Measurements from ENCODE around the gene PHACTR1. TPM values are rescaled to one million over a fixed set of nuclear protein-coding genes. Genes with fewer than 3 reads are reported as not detected.
"Not testable (repeated sequence)": the region's sequence is repeated elsewhere in the genome, so short reads cannot be mapped to it uniquely, and the experiment has no call there.

PHACTR1 gene
- total and polyA plus RNA-seq, 9 of the 15 experiments (the other 6 are each of a cell fraction or from before 2014, with no cell fraction given), result 11.5 to 32.6 (median 22.0) TPM

GRCh38 chr6:13326031-13326586, 609.5 kb downstream of the PHACTR1 start:
- H3K9me3 ChIP-seq (replicated peaks; ENCODE audit: control insufficient read depth, insufficient read depth, low read depth, low read length); CTCF ChIA-PET (ENCODE audit: low intra/inter-chr PET ratio); H3K9me1 ChIP-seq (ENCODE audit: control insufficient read depth, insufficient read depth, low read length); H4K20me1 ChIP-seq (replicated peaks; ENCODE audit: control insufficient read depth, insufficient read depth, low read length); H3K27ac ChIP-seq (ENCODE audit: extremely low read depth, low read depth, low read length); DNase-seq (ENCODE audit: extremely low read depth in 1 of 4, low spot score in 3 of 4); H3K4me2 ChIP-seq (ENCODE audit: insufficient read depth, low read length); in situ Hi-C loops (cut with MboI); ATAC-seq; H3K4me3 ChIP-seq; BruUV-seq (replicated peaks); H2AFZ ChIP-seq (ENCODE audit: low read depth, low read length); intact Hi-C loops (cut with micrococcal nuclease); FAIRE-seq; H3K27me3 ChIP-seq (ENCODE audit: control insufficient read depth in 2 of 2, insufficient read depth in 2 of 2, low read length in 2 of 2): not testable (repeated sequence)
- H3K4me1 ChIP-seq (replicated peaks in 1 of 2; ENCODE audit: control insufficient read depth in 2 of 2, insufficient read depth in 2 of 2, low read length in 2 of 2), result peaks cover 9 to 16% of the 10 kb centered on the region in 2 experiments
- peaks cover 39% of the 10 kb centered on the region for H3K36me3 ChIP-seq (ENCODE audit: control insufficient read depth, insufficient read depth, low read length)
- 0 out of 4 replicates have a peak overlapping the region, but pooled peaks of 1 of the 2 experiments have one; percentile 89 for H3K9ac ChIP-seq (ENCODE audit: insufficient read depth in 1 of 2, low read depth in 2 of 2, low read length in 2 of 2)
- H3K79me2 ChIP-seq (ENCODE audit: control insufficient read depth, insufficient read depth, low read length), result peaks cover 30% of the 10 kb centered on the region
- WGBS (ENCODE audit: insufficient coverage, low coverage, missing lambda C conversion rate), result 58% methylated on average over 3 of the region's 3 CpGs
- TF ChIP-seq DMBX1 (CRISPR knock-in tag; IDR thresholded peaks at IDR 0.05; ENCODE audit: borderline replicate concordance) (0 out of 2 replicates have a peak, but pooled peaks have one; percentile 51), SMARCA4 (IDR thresholded peaks at IDR 0.05) (0 out of 2 replicates have a peak, but pooled peaks have one; percentile 11), DPF2 (IDR thresholded peaks at IDR 0.05) (0 out of 2 replicates have a peak, but pooled peaks have one; percentile 11), LARP7 (IDR thresholded peaks at IDR 0.05) (0 out of 2 replicates have a peak, but pooled peaks have one; percentile 66), HDAC1 (IDR thresholded peaks at IDR 0.05) (0 out of 4 replicates have a peak, but pooled peaks of 1 of the 2 experiments have one; percentile 27)
- POLR2A ChIA-PET, result interaction anchor here (0.8 kb wide), 1 partner anchor 52 kb away, joined by 3 read pairs; no protein-coding TSS in a partner anchor

- ATAC-seq, result peak; percentile 62
- H4K20me1 ChIP-seq (replicated peaks; ENCODE audit: control insufficient read depth, insufficient read depth, low read length), result no peaks in the 10 kb centered on the region
- no peaks in the 10 kb centered on the region for H3K9me3 ChIP-seq (replicated peaks; ENCODE audit: control insufficient read depth, insufficient read depth, low read depth, low read length)
- H3K36me3 ChIP-seq (ENCODE audit: control insufficient read depth, insufficient read depth, low read length), result peaks cover 25% of the 10 kb centered on the region
- peak in 3 of 4 experiments; percentile 30 to 56 (median 31) for DNase-seq (ENCODE audit: extremely low read depth in 1 of 4, low spot score in 3 of 4)
- FAIRE-seq, result no peak
- peaks cover 30% of the 10 kb centered on the region for H3K79me2 ChIP-seq (ENCODE audit: control insufficient read depth, insufficient read depth, low read length)
- H3K4me3 ChIP-seq, result peak overlapping the region; percentile 87
- H2AFZ ChIP-seq (ENCODE audit: low read depth, low read length), result peak overlapping the region; percentile 96
- H3K27me3 ChIP-seq (ENCODE audit: control insufficient read depth in 2 of 2, insufficient read depth in 2 of 2, low read length in 2 of 2), result no peaks in the 10 kb centered on the region; a peak in 1 of 5 replicates
- H3K9me1 ChIP-seq (ENCODE audit: control insufficient read depth, insufficient read depth, low read length), result no peaks in the 10 kb centered on the region
- peak overlapping the region; percentile 89 for H3K27ac ChIP-seq (ENCODE audit: extremely low read depth, low read depth, low read length)
- ChIA-PET POLR2A (interaction anchor here (0.8 to 1.5 kb wide), 3 partner anchors 11 to 132 kb away, joined by 3 read pairs; no protein-coding TSS in a partner anchor), CTCF (ENCODE audit: low intra/inter-chr PET ratio) (interaction anchor here (0.6 to 2.0 kb wide), 2 partner anchors 132 to 218 kb away, joined by 3 to 12 read pairs; no protein-coding TSS in a partner anchor)
- intact Hi-C loops (cut with micrococcal nuclease) (loop anchor here (1.0 kb wide), 2 partner anchors 53 to 98 kb away; no protein-coding TSS in a partner anchor), in situ Hi-C loops (cut with MboI) (no loop called here)
- H3K4me2 ChIP-seq (ENCODE audit: insufficient read depth, low read length), result peak overlapping the region; percentile 95
- H3K4me1 ChIP-seq (replicated peaks in 1 of 2; ENCODE audit: control insufficient read depth in 2 of 2, insufficient read depth in 2 of 2, low read length in 2 of 2), result peaks cover 11 to 22% of the 10 kb centered on the region in 2 experiments
- H3K9ac ChIP-seq (ENCODE audit: insufficient read depth in 1 of 2, low read depth in 2 of 2, low read length in 2 of 2), result peak overlapping the region; percentile 89
- WGBS (ENCODE audit: insufficient coverage, low coverage, missing lambda C conversion rate), result under 1% methylated on average over 10 of the region's 10 CpGs
- BruUV-seq (replicated peaks), result no TSS peak
- TF ChIP-seq TRIM28 (IDR thresholded peaks at IDR 0.05), result no peak
- TF ChIP-seq KLF13 (tag; IDR thresholded peaks at IDR 0.05; ENCODE audit: borderline replicate concordance, low read depth), result no peak
- no peak for TF ChIP-seq ATF4 (CRISPR knock-in tag; IDR thresholded peaks at IDR 0.05)
These were observed 611.1 kb downstream of the PHACTR1 start for GRCh38 chr6:13327691-13328075.
